ENCODE results near the gene GIMAP1. TPM values are rescaled to one million over a fixed set of nuclear protein-coding genes. Genes with fewer than 3 reads are reported as not detected.
"Not testable (repeated sequence)": the region's sequence is repeated elsewhere in the genome, so short reads cannot be mapped to it uniquely, and the experiment has no call there.

The GIMAP1 gene
- polyA plus RNA-seq, 1 donor (not counting 4 experiments of a cell fraction or from before 2014, with no cell fraction given) = not detected

- Histone ChIP-seq H3K9me1 (ENCODE audit: control insufficient read depth, extremely low read depth, insufficient read depth, low read length) (no peaks in the 10 kb centered on the region), H4K20me1 (ENCODE audit: control insufficient read depth, extremely low read depth, insufficient read depth, low read length) (no peaks in the 10 kb centered on the region), H3K36me3 (ENCODE audit: control insufficient read depth in 2 of 2, extremely low read depth in 1 of 2, insufficient read depth in 2 of 2, low read length in 2 of 2) (no peaks in the 10 kb centered on the region), H3K9ac (ENCODE audit: control insufficient read depth, extremely low read depth, insufficient read depth, low read length) (no peak overlapping the region), H3K27ac (ENCODE audit: control insufficient read depth, insufficient read depth, low read length) (no peak overlapping the region), H3K4me1 (ENCODE audit: control insufficient read depth, extremely low read depth, insufficient read depth, low read length) (no peaks in the 10 kb centered on the region), H3K4me3 (ENCODE audit: control insufficient read depth in 2 of 3, extremely low read depth in 1 of 3, insufficient read depth in 2 of 3, low read depth in 1 of 3, low read length in 3 of 3) (no peak overlapping the region), H3K9me3 (ENCODE audit: control insufficient read depth, low read depth, low read length) (no peaks in the 10 kb centered on the region), H3K79me2 (ENCODE audit: control insufficient read depth, insufficient read depth, low read length) (no peaks in the 10 kb centered on the region), H3K27me3 (ENCODE audit: control insufficient read depth, extremely low read depth, insufficient read depth, low read length) (no peaks in the 10 kb centered on the region), H2AFZ (ENCODE audit: control insufficient read depth, low read length) (no peak overlapping the region), H3K4me2 (ENCODE audit: control insufficient read depth, extremely low read depth, insufficient read depth, low read depth, low read length) (no peak overlapping the region)
- dilution Hi-C loops (cut with MboI; ENCODE audit: extremely low pct_ligation_motif_present, low sequenced_read_pairs) = no loop called here
- no peak for TF ChIP-seq EZH2 (IDR thresholded peaks at IDR 0.05; ENCODE audit: low read length)
- TF ChIP-seq CTCF (optimal IDR thresholded peaks at IDR 0.05 in 1 of 3, IDR thresholded peaks at IDR 0.05 in 1 of 3, conservative IDR thresholded peaks at IDR 0.05 in 1 of 3; ENCODE audit: extremely low read depth in 1 of 3, insufficient read depth in 2 of 3, low read length in 3 of 3) = no peak
- FAIRE-seq (no peak), DNase-seq (ENCODE audit: low read depth, low spot score) (no peak)
These were observed 47.4 kb upstream of the GIMAP1 start for GRCh38 chr7:150668977-150669376.

GRCh38 chr7:150671798-150672585 lies 44.4 kb upstream of the GIMAP1 start:
- FAIRE-seq; H4K20me1 ChIP-seq (ENCODE audit: control insufficient read depth, extremely low read depth, insufficient read depth, low read length); H3K27ac ChIP-seq (ENCODE audit: control insufficient read depth, insufficient read depth, low read length); H3K4me3 ChIP-seq (ENCODE audit: control insufficient read depth in 2 of 3, extremely low read depth in 1 of 3, insufficient read depth in 2 of 3, low read depth in 1 of 3, low read length in 3 of 3); H3K79me2 ChIP-seq (ENCODE audit: control insufficient read depth, insufficient read depth, low read length); DNase-seq (ENCODE audit: low read depth, low spot score); H3K36me3 ChIP-seq (ENCODE audit: control insufficient read depth in 2 of 2, extremely low read depth in 1 of 2, insufficient read depth in 2 of 2, low read length in 2 of 2); H3K4me2 ChIP-seq (ENCODE audit: control insufficient read depth, extremely low read depth, insufficient read depth, low read depth, low read length); H3K9me1 ChIP-seq (ENCODE audit: control insufficient read depth, extremely low read depth, insufficient read depth, low read length); H3K9me3 ChIP-seq (ENCODE audit: control insufficient read depth, low read depth, low read length); H2AFZ ChIP-seq (ENCODE audit: control insufficient read depth, low read length); dilution Hi-C loops (cut with MboI; ENCODE audit: extremely low pct_ligation_motif_present, low sequenced_read_pairs); H3K9ac ChIP-seq (ENCODE audit: control insufficient read depth, extremely low read depth, insufficient read depth, low read length); H3K4me1 ChIP-seq (ENCODE audit: control insufficient read depth, extremely low read depth, insufficient read depth, low read length); H3K27me3 ChIP-seq (ENCODE audit: control insufficient read depth, extremely low read depth, insufficient read depth, low read length): not testable (repeated sequence)

- no peak for TF ChIP-seq EZH2 (IDR thresholded peaks at IDR 0.05; ENCODE audit: low read length)
- no peak for TF ChIP-seq CTCF (optimal IDR thresholded peaks at IDR 0.05 in 1 of 3, IDR thresholded peaks at IDR 0.05 in 1 of 3, conservative IDR thresholded peaks at IDR 0.05 in 1 of 3; ENCODE audit: extremely low read depth in 1 of 3, insufficient read depth in 2 of 3, low read length in 3 of 3)
- H3K4me1 ChIP-seq (ENCODE audit: control insufficient read depth, extremely low read depth, insufficient read depth, low read length) = no peaks in the 10 kb centered on the region
- no peaks in the 10 kb centered on the region for H4K20me1 ChIP-seq (ENCODE audit: control insufficient read depth, extremely low read depth, insufficient read depth, low read length)
- H3K9ac ChIP-seq (ENCODE audit: control insufficient read depth, extremely low read depth, insufficient read depth, low read length) = no peak overlapping the region
- no peaks in the 10 kb centered on the region for H3K9me1 ChIP-seq (ENCODE audit: control insufficient read depth, extremely low read depth, insufficient read depth, low read length)
- H3K36me3 ChIP-seq (ENCODE audit: control insufficient read depth in 2 of 2, extremely low read depth in 1 of 2, insufficient read depth in 2 of 2, low read length in 2 of 2) = no peaks in the 10 kb centered on the region
- H3K27me3 ChIP-seq (ENCODE audit: control insufficient read depth, extremely low read depth, insufficient read depth, low read length) = no peaks in the 10 kb centered on the region
- FAIRE-seq = no peak
- H3K9me3 ChIP-seq (ENCODE audit: control insufficient read depth, low read depth, low read length) = no peaks in the 10 kb centered on the region
- H2AFZ ChIP-seq (ENCODE audit: control insufficient read depth, low read length) = no peak overlapping the region
- DNase-seq (ENCODE audit: low read depth, low spot score) = no peak
- H3K4me3 ChIP-seq (ENCODE audit: control insufficient read depth in 2 of 3, extremely low read depth in 1 of 3, insufficient read depth in 2 of 3, low read depth in 1 of 3, low read length in 3 of 3) = no peak overlapping the region
- no peak overlapping the region for H3K4me2 ChIP-seq (ENCODE audit: control insufficient read depth, extremely low read depth, insufficient read depth, low read depth, low read length)
- dilution Hi-C loops (cut with MboI; ENCODE audit: extremely low pct_ligation_motif_present, low sequenced_read_pairs) = no loop called here
- H3K79me2 ChIP-seq (ENCODE audit: control insufficient read depth, insufficient read depth, low read length) = no peaks in the 10 kb centered on the region
- no peak overlapping the region for H3K27ac ChIP-seq (ENCODE audit: control insufficient read depth, insufficient read depth, low read length)
These were observed 40.7 kb upstream of the GIMAP1 start for GRCh38 chr7:150675714-150676113.

- H4K20me1 ChIP-seq (ENCODE audit: control insufficient read depth, extremely low read depth, insufficient read depth, low read length); H3K4me3 ChIP-seq (ENCODE audit: control insufficient read depth in 2 of 3, extremely low read depth in 1 of 3, insufficient read depth in 2 of 3, low read depth in 1 of 3, low read length in 3 of 3); H2AFZ ChIP-seq (ENCODE audit: control insufficient read depth, low read length); DNase-seq (ENCODE audit: low read depth, low spot score); FAIRE-seq; H3K79me2 ChIP-seq (ENCODE audit: control insufficient read depth, insufficient read depth, low read length); H3K4me2 ChIP-seq (ENCODE audit: control insufficient read depth, extremely low read depth, insufficient read depth, low read depth, low read length); H3K27ac ChIP-seq (ENCODE audit: control insufficient read depth, insufficient read depth, low read length); H3K36me3 ChIP-seq (ENCODE audit: control insufficient read depth in 2 of 2, extremely low read depth in 1 of 2, insufficient read depth in 2 of 2, low read length in 2 of 2); H3K9me1 ChIP-seq (ENCODE audit: control insufficient read depth, extremely low read depth, insufficient read depth, low read length); dilution Hi-C loops (cut with MboI; ENCODE audit: extremely low pct_ligation_motif_present, low sequenced_read_pairs); H3K9ac ChIP-seq (ENCODE audit: control insufficient read depth, extremely low read depth, insufficient read depth, low read length); H3K27me3 ChIP-seq (ENCODE audit: control insufficient read depth, extremely low read depth, insufficient read depth, low read length); H3K4me1 ChIP-seq (ENCODE audit: control insufficient read depth, extremely low read depth, insufficient read depth, low read length); H3K9me3 ChIP-seq (ENCODE audit: control insufficient read depth, low read depth, low read length): not testable (repeated sequence)
These were observed 40.1 kb upstream of the GIMAP1 start for GRCh38 chr7:150676276-150676675.

Data from keratinocyte (primary cell).